Chondrocyte (in vitro differentiated cells): ENCODE data around the gene TAF12. TPM values are rescaled to one million over a fixed set of nuclear protein-coding genes. Genes with fewer than 3 reads are reported as not detected.
A peak's percentile ranks its signal among the peaks of the same experiment; 100 is the strongest.
"Not testable (repeated sequence)": the region's sequence is repeated elsewhere in the genome, so short reads cannot be mapped to it uniquely, and the experiment has no call there.

Experiments
- DNase-seq: peaks from one replicate; pipeline ENCODE4 v3.0.0; 2021; ENCODE audit warnings: mixed read lengths, low spot score
- H3K27ac Mint-ChIP-seq: one replicate; pipeline ENCODE4 v1.8.0; 2021; ENCODE audit warnings: mild to moderate bottlenecking, moderate library complexity, mixed read lengths; ENCODE audit not compliant: unreplicated experiment
- H3K27me3 Mint-ChIP-seq: 2 replicates; pipeline ENCODE4 v1.8.0; 2021; ENCODE audit warnings: low read depth, mixed read lengths
- H3K36me3 Mint-ChIP-seq: 2 replicates; pipeline ENCODE4 v1.8.0; 2021; ENCODE audit warnings: low read depth, mixed read lengths
- H3K4me1 Mint-ChIP-seq: 2 replicates; pipeline ENCODE4 v1.8.0; 2021; ENCODE audit warnings: low read depth, mild to moderate bottlenecking, mixed read lengths
- H3K4me3 Mint-ChIP-seq: one replicate; pipeline ENCODE4 v1.8.0; 2021; ENCODE audit warnings: mild to moderate bottlenecking, moderate library complexity, mixed read lengths; ENCODE audit not compliant: unreplicated experiment
- H3K9me3 Mint-ChIP-seq: 2 replicates; pipeline ENCODE4 v1.8.0; 2021; ENCODE audit warnings: low read depth, mixed read lengths
- CTCF ChIP-seq: fragments of 200-600 bp; sonication (generic); IDR thresholded peaks from 2 replicates; pipeline ENCODE4 v1.5.0; 2021; ENCODE audit warnings: antibody characterized with exemption, mild to moderate bottlenecking, moderate library complexity
- long read RNA-seq: library from polyadenylated mRNA; stranded (forward); transcript quantifications from one replicate; pipeline ENCODE4 v2.0.0, GENCODE V29; 2021
- total RNA-seq: library from RNA; stranded (reverse); gene quantifications from 3 replicates; pipeline ENCODE4 v1.2.1, GENCODE V29; 2021

TAF12 gene
- total RNA-seq, result 19.4 to 27.6 TPM (median 22.8 TPM) in 3 replicates
- long read RNA-seq, transcript TAF12-202 (6 exons, 1,334 nt), result major isoform, 31 of 32 reads
- long read RNA-seq, partial matches to known transcripts, result 0 of 32 reads
- long read RNA-seq, other reads (novel, unspliced or antisense), result 1 of 32 reads

GRCh38 chr1:28642847-28643635, at the start of gene TAF12:
TSS of gene TAF12 (minus strand) at chr1:28643067. CDS start at chr1:28622081, 20,986 bp downstream.
- Mint-ChIP-seq H3K27me3 (no peaks in the 10 kb centered on the region), H3K36me3 (no peaks in the 10 kb centered on the region), H3K27ac (peak within 1 kb of the TSS; percentile 99), H3K9me3 (no peaks in the 10 kb centered on the region), H3K4me3 (peak within 1 kb of the TSS; percentile 100), H3K4me1 (peaks cover 43% of the 10 kb centered on the region)
- DNase-seq, result peak; percentile 93
- TF ChIP-seq CTCF, result peak; percentile 68

- H3K9me3 Mint-ChIP-seq, DNase-seq, H3K27me3 Mint-ChIP-seq, H3K27ac Mint-ChIP-seq, H3K4me1 Mint-ChIP-seq, H3K4me3 Mint-ChIP-seq: not testable (repeated sequence)
- peaks cover 13% of the 10 kb centered on the region for H3K36me3 Mint-ChIP-seq
These were observed 48.8 kb upstream of the TAF12 start for GRCh38 chr1:28691627-28692026.

- H3K4me1 Mint-ChIP-seq, result no peaks in the 10 kb centered on the region
- peaks cover 9% of the 10 kb centered on the region for H3K36me3 Mint-ChIP-seq
- no peak overlapping the region for H3K4me3 Mint-ChIP-seq
- DNase-seq, result no peak
- H3K9me3 Mint-ChIP-seq, result no peaks in the 10 kb centered on the region
- no peak for TF ChIP-seq CTCF
- no peak overlapping the region for H3K27ac Mint-ChIP-seq
- no peaks in the 10 kb centered on the region for H3K27me3 Mint-ChIP-seq
These were observed 42.1 kb upstream of the TAF12 start for GRCh38 chr1:28684937-28685336.

GRCh38 chr1:28682840-28683239, 40.0 kb upstream of the TAF12 start:
- Mint-ChIP-seq H3K9me3 (no peaks in the 10 kb centered on the region), H3K27me3 (no peaks in the 10 kb centered on the region), H3K4me1 (no peaks in the 10 kb centered on the region), H3K36me3 (peaks cover 9% of the 10 kb centered on the region), H3K4me3 (no peak overlapping the region), H3K27ac (no peak overlapping the region)
- DNase-seq, result no peak
- TF ChIP-seq CTCF, result no peak

GRCh38 chr1:28680151-28680550, 37.3 kb upstream of the TAF12 start:
- peak; percentile 12 for DNase-seq
- H3K27ac Mint-ChIP-seq, result peak overlapping the region; percentile 61
- H3K4me3 Mint-ChIP-seq, result no peak overlapping the region
- H3K9me3 Mint-ChIP-seq, result no peaks in the 10 kb centered on the region
- H3K27me3 Mint-ChIP-seq, result no peaks in the 10 kb centered on the region
- TF ChIP-seq CTCF, result no peak
- H3K36me3 Mint-ChIP-seq, result peaks cover 7% of the 10 kb centered on the region
- H3K4me1 Mint-ChIP-seq, result no peaks in the 10 kb centered on the region

GRCh38 chr1:28675924-28676257, 33.0 kb upstream of the TAF12 start:
- Mint-ChIP-seq H3K9me3 (no peaks in the 10 kb centered on the region), H3K27me3 (no peaks in the 10 kb centered on the region), H3K36me3 (no peaks in the 10 kb centered on the region), H3K4me3 (no peak overlapping the region), H3K4me1 (peaks cover 2% of the 10 kb centered on the region), H3K27ac (no peak overlapping the region)
- DNase-seq, result no peak
- TF ChIP-seq CTCF, result no peak

- peak; percentile 25 for DNase-seq
- not testable (repeated sequence) for H3K36me3 Mint-ChIP-seq, H3K27ac Mint-ChIP-seq, H3K9me3 Mint-ChIP-seq, H3K27me3 Mint-ChIP-seq, H3K4me3 Mint-ChIP-seq
- H3K4me1 Mint-ChIP-seq, result peaks cover 16% of the 10 kb centered on the region
These were observed 30.1 kb upstream of the TAF12 start for GRCh38 chr1:28672971-28673370.
